GM12878 (cell line): ENCODE measurements around the gene APBB3. TPM values are rescaled to one million over a fixed set of nuclear protein-coding genes. Genes with fewer than 3 reads are reported as not detected.

ENCODE experiments used
- ATAC-seq: fragments of 200-7000 bp; cut with Tn5 transposase; 3 replicates; pipeline ENCODE4 v1.9.1; 2020; ENCODE audit warnings: mild to moderate bottlenecking, moderate library complexity
- BruUV-seq: library from RNA; stranded (reverse); fragments of 400-500 nt; replicated peaks from 2 replicates; lab custom pipeline; 2021; lab: Mats Ljungman, UMichigan
- CTCF ChIA-PET: fragments of 300-600 bp; sonication (Branson Sonifier 250); formaldehyde crosslinking; extraction: SDS; loops from one replicate; lab custom pipeline; 2021; ENCODE audit warnings: inconsistent platforms; lab: Yijun Ruan, JAX
- POLR2A ChIA-PET: fragments of 350-600 bp; formaldehyde crosslinking; extraction: SDS; loops from one replicate; lab custom pipeline; 2021; ENCODE audit warnings: inconsistent platforms; lab: Charles Lee
- RAD21 ChIA-PET: fragments of 300-600 bp; sonication (Branson Sonifier 250); formaldehyde crosslinking; loops from one replicate; lab custom pipeline; 2023; ENCODE audit warnings: antibody characterized with exemption; ENCODE audit not compliant: unreplicated experiment; lab: Charles Lee
- SMC1A ChIA-PET: fragments of 300-600 bp; sonication (Branson Sonifier 250); formaldehyde crosslinking; loops from one replicate; lab custom pipeline; 2023; ENCODE audit not compliant: unreplicated experiment, uncharacterized antibody; lab: Charles Lee
- DNase-seq: peaks from one replicate; pipeline ENCODE4 v3.0.0-alpha.2; 2011; ENCODE audit warnings: low read depth, low spot score
- FAIRE-seq: peaks from 3 replicates; lab custom pipeline; 2011; peaks lifted over from hg19 to GRCh38; lab: Jason Lieb, UNC
- H2AFZ ChIP-seq: 2 replicates; pipeline ENCODE4 v1.6.0; 2011; ENCODE audit warnings: low read depth, low read length, control low read depth; ENCODE audit not compliant: control insufficient read depth
- H3K27ac ChIP-seq: 2 replicates; pipeline ENCODE4 v1.5.1; 2011; ENCODE audit warnings: control low read depth; ENCODE audit not compliant: control insufficient read depth, insufficient read depth
- H3K27me3 ChIP-seq, 2 experiments: replicated peaks in 1 of 2; 2 replicates each; pipeline versions ENCODE4 v1.6.0 to v1.6.1; 2011; ENCODE audit warnings: low read length in 1 of 2; ENCODE audit not compliant: control insufficient read depth in 2 of 2, insufficient read depth in 2 of 2
- H3K36me3 ChIP-seq, 2 experiments: 2 replicates each; pipeline ENCODE4 v1.5.1; 2011; ENCODE audit warnings: low read length in 1 of 2; ENCODE audit not compliant: control insufficient read depth in 2 of 2, insufficient read depth in 2 of 2
- H3K4me1 ChIP-seq: 2 replicates; pipeline ENCODE4 v1.6.1; 2011; ENCODE audit warnings: mild to moderate bottlenecking, low read length, moderate library complexity, mixed read lengths; ENCODE audit not compliant: control insufficient read depth, insufficient read depth
- H3K4me2 ChIP-seq: 2 replicates; pipeline ENCODE4 v1.6.0; 2011; ENCODE audit warnings: control low read depth; ENCODE audit not compliant: control insufficient read depth, insufficient read depth
- H3K4me3 ChIP-seq: fragments of 200-600 bp; sonication (generic); 2 replicates; pipeline ENCODE4 v1.5.1; 2016
- H3K79me2 ChIP-seq: 2 replicates; pipeline ENCODE4 v1.6.0; 2011; ENCODE audit warnings: low read length; ENCODE audit not compliant: control insufficient read depth, insufficient read depth
- H3K9ac ChIP-seq: 2 replicates; pipeline ENCODE4 v1.8.0; 2011; ENCODE audit warnings: low read length, control low read depth, mixed read lengths; ENCODE audit not compliant: control insufficient read depth, insufficient read depth
- H3K9me3 ChIP-seq: replicated peaks from 3 replicates; pipeline ENCODE4 v1.5.1; 2011; ENCODE audit warnings: mild to moderate bottlenecking, low read length; ENCODE audit not compliant: control insufficient read depth, insufficient read depth
- H4K20me1 ChIP-seq: 2 replicates; pipeline ENCODE4 v1.6.0; 2011; ENCODE audit not compliant: control insufficient read depth, insufficient read depth
- BCL3 ChIP-seq: IDR thresholded peaks from 2 replicates; pipeline ENCODE4 v1.6.1; 2011; ENCODE audit warnings: borderline replicate concordance, low read depth, mild to moderate bottlenecking, moderate library complexity, low read length; ENCODE audit not compliant: insufficient read depth, poor library complexity, severe bottlenecking
- CHD4 ChIP-seq: fragments of 200-600 bp; sonication (generic); IDR thresholded peaks from 2 replicates; pipeline ENCODE4 v1.6.1; 2016; ENCODE audit warnings: mild to moderate bottlenecking
- DPF2 ChIP-seq: fragments of 450-650 bp; IDR thresholded peaks from 2 replicates; pipeline ENCODE4 v1.6.1; 2017; ENCODE audit warnings: mild to moderate bottlenecking
- GABPA ChIP-seq: IDR thresholded peaks from 2 replicates; pipeline ENCODE4 v1.6.1; 2014; ENCODE audit warnings: antibody characterized with exemption, low read depth, mild to moderate bottlenecking, inconsistent platforms
- HCFC1 ChIP-seq: fragments of 150-350 bp; IDR thresholded peaks from 2 replicates; pipeline ENCODE4 v1.6.1; 2014; ENCODE audit warnings: low read length
- HDAC6 ChIP-seq: fragments of 200-600 bp; sonication (generic); IDR thresholded peaks from one replicate; pipeline ENCODE4 v1.8.0; 2017; ENCODE audit warnings: antibody characterized with exemption; ENCODE audit not compliant: unreplicated experiment
- IKZF1 ChIP-seq: fragments of 450-650 bp; conservative IDR thresholded peaks from 2 replicates; pipeline ENCODE4 v1.6.1; 2017; ENCODE audit warnings: antibody characterized with exemption, mild to moderate bottlenecking
- JUNB ChIP-seq: IDR thresholded peaks from 2 replicates; pipeline ENCODE4 v1.6.1; 2016; ENCODE audit warnings: antibody characterized with exemption, mild to moderate bottlenecking
- POLR2A ChIP-seq: IDR thresholded peaks from 2 replicates; pipeline ENCODE4 v1.6.1; 2011; ENCODE audit warnings: low read depth, mild to moderate bottlenecking, low read length
- RFX5 ChIP-seq: IDR thresholded peaks from 2 replicates; pipeline ENCODE4 v1.6.1; 2011; ENCODE audit warnings: low read depth, low read length, improper control_type of control experiment
- RUNX3 ChIP-seq: IDR thresholded peaks from 2 replicates; pipeline ENCODE4 v1.6.1; 2012; ENCODE audit warnings: low read length, inconsistent platforms
- SIN3A ChIP-seq: IDR thresholded peaks from 2 replicates; pipeline ENCODE4 v1.6.1; 2012; ENCODE audit warnings: low read depth, low read length, improper control_type of control experiment
- SREBF1 ChIP-seq: IDR thresholded peaks from 2 replicates; pipeline ENCODE4 v1.6.1; 2012; ENCODE audit warnings: mild to moderate bottlenecking, low read length
- SUZ12 ChIP-seq: fragments of 200-600 bp; sonication (generic); IDR thresholded peaks from one replicate; pipeline ENCODE4 v1.6.1; 2018; ENCODE audit warnings: antibody characterized with exemption, mild to moderate bottlenecking; ENCODE audit not compliant: unreplicated experiment
- ZBTB4 ChIP-seq: fragments of 450-650 bp; formaldehyde crosslinking; IDR thresholded peaks from 2 replicates; pipeline ENCODE4 v1.4.0; 2022; ENCODE audit warnings: mild to moderate bottlenecking, moderate library complexity
- ZNF384 ChIP-seq: IDR thresholded peaks from 2 replicates; pipeline ENCODE4 v1.6.1; 2012; ENCODE audit warnings: low read depth, mild to moderate bottlenecking, low read length, improper control_type of control experiment, borderline replicate concordance
- ZSCAN29 ChIP-seq: fragments of 450-650 bp; IDR thresholded peaks from 2 replicates; pipeline ENCODE4 v1.6.1; 2017; ENCODE audit warnings: mild to moderate bottlenecking, moderate library complexity
- WGBS: methylation state at CpG from one replicate; pipeline ENCODE4 v1.1.6; 2016; ENCODE audit warnings: low lambda C conversion rate; ENCODE audit not compliant: insufficient replicate concordance, insufficient coverage; ENCODE audit errors: missing lambda C conversion rate; 5-methylcytosine and 5-hydroxymethylcytosine counted together
- in situ Hi-C: fragments of 300-500 bp; cut with MboI; formaldehyde crosslinking; loops from 9 replicates; pipeline ENCODE4 v1.14.3; 2018; ENCODE audit warnings: mixed read lengths
- intact Hi-C: fragments of 100-400 bp; cut with micrococcal nuclease; formaldehyde crosslinking; loops from one replicate; pipeline ENCODE4 v1.14.2; 2022; ENCODE audit not compliant: unreplicated experiment
- polyA plus RNA-seq, 11 experiments: library from polyadenylated mRNA; depleted of rRNA in 4 of 11; unstranded in 6 of 11; stranded (reverse) in 5 of 11; fragments of >200 nt; fragmentation: Nextera tagmentation in 4 of 11; fragmentation: Illumina TruSeq in 1 of 11; extraction: Ambion mirVana in 4 of 11; extraction: Trizol in 1 of 11; gene quantifications; 1 replicate in 1 of 11; 2 replicates in 10 of 11; pipeline versions ENCODE4 v1.2.1 to v1.2.3, GENCODE V29; 2011 to 2016; ENCODE audit warnings: inconsistent platforms in 2 of 11, missing spikeins in 2 of 11, low read depth in 1 of 11
- total RNA-seq, 4 experiments: library from RNA; depleted of rRNA in 3 of 4; stranded (reverse); fragments of >200 nt in 3 of 4; fragmentation: Illumina TruSeq in 1 of 4; extraction: Trizol in 1 of 4; gene quantifications; 2 replicates each; pipeline versions ENCODE4 v1.2.1 to v1.2.3, GENCODE V29; 2013 to 2021

Gene APBB3
- total and polyA plus RNA-seq, 10 of the 15 experiments (the other 5 are each of a cell fraction or from before 2014, with no cell fraction given): 0.35 to 33.3 (median 14.3) TPM

GRCh38 chr5:140547508-140548299, 16.7 kb downstream of the APBB3 start, which contains the start of gene EIF4EBP3 (continued):
- TF ChIP-seq SREBF1 (no peak), RFX5 (peak; percentile 78; the same call in 1 of the 2 replicates)

DNA sequence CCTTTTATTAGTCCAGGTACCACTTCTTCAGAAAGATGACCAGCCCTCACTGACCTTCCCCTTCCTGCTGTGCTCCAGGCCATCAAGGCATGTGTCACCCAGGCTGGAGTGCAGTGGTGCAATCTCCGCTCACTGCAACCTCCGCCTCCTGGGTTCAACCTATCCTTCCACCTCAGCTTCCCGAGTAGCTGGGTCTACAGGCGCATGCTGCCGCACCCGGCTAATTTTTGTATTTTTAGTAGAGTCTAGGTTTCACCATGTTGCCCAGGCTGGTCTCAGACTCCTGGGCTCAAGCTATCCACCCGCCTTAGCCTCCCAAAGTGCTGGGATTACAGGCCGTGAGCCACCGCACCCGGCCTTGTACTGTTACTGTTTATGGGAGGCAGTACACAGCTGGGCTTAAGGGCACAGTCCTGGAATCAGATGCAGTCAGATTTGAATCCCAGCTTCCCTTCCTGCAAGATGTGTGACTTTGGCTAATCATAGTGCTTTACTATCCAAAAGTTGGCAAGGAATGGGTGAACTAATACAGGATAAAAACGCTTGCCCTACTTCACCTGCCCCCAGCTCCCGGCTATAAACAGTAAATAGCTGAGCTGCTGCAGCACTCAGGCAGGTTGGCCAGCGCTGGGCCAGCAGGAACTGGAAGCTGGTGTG, 17.4 kb downstream of the APBB3 start:
- 76% methylated on average over 13 of the region's 13 CpGs for WGBS
- peaks cover 2% of the 10 kb centered on the region; the same call in 1 of the 2 replicates for H3K79me2 ChIP-seq
- FAIRE-seq (no peak), ATAC-seq (peak; percentile 1; the same call in 2 of the 3 replicates), DNase-seq (no peak)
- no peaks in the 10 kb centered on the region for H3K9me3 ChIP-seq
- H3K36me3 ChIP-seq: peaks cover 18 to 28% of the 10 kb centered on the region in 2 experiments
- RAD21 ChIA-PET: interaction anchor here (0.6 to 2.1 kb wide), 15 partner anchors 8 to 209 kb away, joined by 3 to 7 read pairs (median 3); partner anchors contain the start of genes APBB3, HBEGF, IK and NDUFA2
- H3K27ac ChIP-seq: peak overlapping the region; percentile 77
- peak overlapping the region; percentile 64 for H2AFZ ChIP-seq
- H3K4me2 ChIP-seq: peak overlapping the region; percentile 100
- CTCF ChIA-PET: interaction anchor here (0.6 to 2.4 kb wide), 17 partner anchors 8 to 183 kb away, joined by 3 to 9 read pairs (median 4); partner anchors contain the start of genes IK, NDUFA2, SRA1 and TMCO6
- no peak overlapping the region for H3K4me3 ChIP-seq
- SMC1A ChIA-PET: interaction anchor here (0.8 to 2.3 kb wide), 15 partner anchors 11 to 172 kb away, joined by 3 to 11 read pairs (median 4); partner anchors contain the start of gene SRA1
- POLR2A ChIA-PET: interaction anchor here (0.7 to 3.0 kb wide), 10 partner anchors 10 to 229 kb away, joined by 3 to 23 read pairs (median 6); partner anchors contain the start of genes ANKHD1, APBB3 and SRA1
- H3K9ac ChIP-seq: peak overlapping the region; percentile 22; the same call in 1 of the 2 replicates
- H4K20me1 ChIP-seq: no peaks in the 10 kb centered on the region
- BruUV-seq: no TSS peak
- in situ Hi-C loops: no loop called here
- intact Hi-C loops: no loop called here
- no peaks in the 10 kb centered on the region for H3K27me3 ChIP-seq
- peaks cover 19% of the 10 kb centered on the region for H3K4me1 ChIP-seq
- TF ChIP-seq ZNF384 (no peak), SIN3A (no peak), DPF2 (no peak), IKZF1 (no peak), GABPA (no peak), ZSCAN29 (no peak), HDAC6 (no peak), RUNX3 (no peak), SUZ12 (no peak), CHD4 (no peak), BCL3 (no peak), POLR2A (no peak), HCFC1 (no peak), JUNB (no peak), ZBTB4 (CRISPR knock-in tag) (no peak)
